Left lung (tissue), 10 donors: ENCODE data around the gene DIPK1C. TPM values are rescaled to one million over a fixed set of nuclear protein-coding genes. Genes with fewer than 3 reads are reported as not detected.

ENCODE experiments used
- ATAC-seq: fragments of 200-7000 bp; cut with Tn5 transposase; one replicate; pipeline ENCODE4 v1.9.1; 2020; ENCODE audit warnings: moderate library complexity
- DNase-seq, 4 donors: peaks; one replicate each; pipeline ENCODE4 v3.0.0-alpha.2; 2013 to 2020
- H3K27ac ChIP-seq, 2 donors: fragments of 200-600 bp; sonication (generic) in 1 of 2; one replicate each; pipeline versions ENCODE4 v1.5.0 to v1.8.0; 2020 to 2021
- H3K27me3 ChIP-seq, 2 donors: fragments of 200-600 bp; sonication (generic) in 1 of 2; one replicate each; pipeline versions ENCODE4 v1.5.0 to v1.8.0; 2020 to 2021
- H3K36me3 ChIP-seq, 2 donors: fragments of 200-600 bp; sonication (generic) in 1 of 2; one replicate each; pipeline versions ENCODE4 v1.5.0 to v1.8.0; 2020 to 2021
- H3K4me1 ChIP-seq, 2 donors: fragments of 200-600 bp; one replicate each; pipeline ENCODE4 v1.8.0; 2021
- H3K4me3 ChIP-seq, 2 donors: fragments of 200-600 bp; sonication (generic) in 1 of 2; one replicate each; pipeline versions ENCODE4 v1.5.0 to v1.8.0; 2020 to 2021; ENCODE audit warnings: mild to moderate bottlenecking in 1 of 2
- H3K9me3 ChIP-seq, 2 donors: fragments of 200-600 bp; sonication (generic) in 1 of 2; one replicate each; pipeline versions ENCODE4 v1.5.0 to v1.8.0; 2020 to 2021
- CTCF ChIP-seq, 2 donors: fragments of 200-600 bp; sonication (generic) in 1 of 2; IDR thresholded peaks; one replicate each; pipeline versions ENCODE4 v1.5.0 to v1.8.0; 2021; ENCODE audit warnings: antibody characterized with exemption in 2 of 2
- intact Hi-C, 2 donors: fragments of 100-400 bp; cut with DNase I; formaldehyde crosslinking; loops; one replicate each; pipeline versions ENCODE4 v1.11.2 to v1.14.2; 2022
- polyA plus RNA-seq, 6 donors: library from polyadenylated mRNA; unstranded; fragments of 120-200 nt; gene quantifications; one replicate each; pipeline ENCODE4 v1.2.1, GENCODE V29; 2013; ENCODE audit not compliant: insufficient read length in 6 of 6
- total RNA-seq, 2 donors: library from RNA; stranded (reverse); fragmentation: NEBNext Ultra II Directional; extraction: Animal tissue kit (Norgen Biotek cat#: 25700); gene quantifications; one replicate each; pipeline ENCODE4 v1.2.1, GENCODE V29; 2021
- donor health status: DM: no; HTN: yes; CAD: no.
- donor health status: DM: no; HTN: no; CAD: no.

DIPK1C gene
- total and polyA plus RNA-seq, 8 donors: 0.09 to 0.31 (median 0.21) TPM; not detected in 3

DNA sequence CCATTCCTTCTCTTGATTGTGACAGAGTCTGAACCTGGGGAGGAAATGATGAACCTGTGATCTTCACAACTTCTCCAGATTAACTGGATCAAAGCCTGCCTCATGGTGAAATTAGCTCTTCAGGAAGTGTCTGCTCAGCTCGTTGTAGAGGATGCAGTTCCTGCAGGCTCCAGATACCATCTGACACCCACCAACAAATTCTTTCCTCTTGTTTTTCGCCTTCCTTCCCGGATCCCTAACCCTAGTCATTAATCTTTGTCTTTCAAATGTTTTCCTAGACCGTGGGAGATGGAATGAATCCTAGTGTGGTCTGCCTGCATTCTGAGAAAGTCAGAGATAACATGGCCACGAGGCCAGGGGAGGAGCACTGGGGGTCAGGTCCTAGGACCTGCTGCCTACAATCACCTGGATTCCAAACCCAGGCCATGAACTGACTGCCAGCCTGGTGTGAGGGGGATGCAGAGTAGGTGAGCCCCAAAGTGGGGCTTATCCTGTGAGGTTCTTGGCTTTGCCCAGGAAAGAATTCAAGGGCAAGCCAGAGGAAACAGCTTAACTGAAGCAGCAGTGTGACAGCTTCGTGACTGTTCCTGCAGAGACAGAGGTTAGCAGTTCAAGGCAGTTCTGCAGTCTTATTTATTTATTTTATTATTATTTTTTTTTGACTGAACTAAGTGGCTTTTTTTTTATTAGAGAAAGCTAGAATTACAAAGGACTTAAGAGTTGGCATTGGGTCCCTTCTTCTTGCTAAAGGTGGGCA lies 67.8 kb downstream of the DIPK1C start:
- Histone ChIP-seq H3K4me3 (no peak overlapping the region), H3K27ac (no peak overlapping the region), H3K36me3 (no peaks in the 10 kb centered on the region), H3K4me1 (peaks cover 0 to 9% of the 10 kb centered on the region in 2 donors), H3K27me3 (no peaks in the 10 kb centered on the region), H3K9me3 (no peaks in the 10 kb centered on the region)
- DNase-seq (no peak), ATAC-seq (no peak)
- intact Hi-C loops: no loop called here
- TF ChIP-seq CTCF (IDR thresholded peaks at IDR 0.05): no peak

GRCh38 chr18:74388227-74388626 lies 68.9 kb downstream of the DIPK1C start:
- Histone ChIP-seq H3K36me3 (no peaks in the 10 kb centered on the region), H3K27me3 (no peaks in the 10 kb centered on the region), H3K9me3 (no peaks in the 10 kb centered on the region), H3K4me3 (no peak overlapping the region), H3K4me1 (peaks cover 0 to 9% of the 10 kb centered on the region in 2 donors), H3K27ac (no peak overlapping the region)
- ATAC-seq: no peak
- no peak for TF ChIP-seq CTCF (IDR thresholded peaks at IDR 0.05)
- no peak for DNase-seq
- intact Hi-C loops: no loop called here

- Histone ChIP-seq H3K4me1 (peaks cover 0 to 9% of the 10 kb centered on the region in 2 donors), H3K27ac (no peak overlapping the region), H3K4me3 (no peak overlapping the region), H3K27me3 (no peaks in the 10 kb centered on the region), H3K36me3 (no peaks in the 10 kb centered on the region), H3K9me3 (no peaks in the 10 kb centered on the region)
- TF ChIP-seq CTCF (IDR thresholded peaks at IDR 0.05): no peak
- ATAC-seq: no peak
- intact Hi-C loops: no loop called here
- DNase-seq: no peak
Measured at GRCh38 chr18:74387383-74387782, 69.7 kb downstream of the DIPK1C start.

Other genes with a start within 250 kb of the DIPK1C start
- 100 to 1,000 TPM; 347 to 508 TPM for gene CYB5A, start 165.3 kb downstream of the DIPK1C start, total RNA-seq
- gene CYB5A, start 165.3 kb downstream of the DIPK1C start, polyA plus RNA-seq: 100 to 1,000 TPM; 238 to 274 (median 253) TPM
- gene C18orf63, start 141.5 kb downstream of the DIPK1C start, total RNA-seq: under 1 TPM; 0.16 to 0.26 TPM
- not detected for gene C18orf63, start 141.5 kb downstream of the DIPK1C start, polyA plus RNA-seq
- gene CNDP2, start 39.1 kb upstream of the DIPK1C start, total RNA-seq: 100 to 1,000 TPM; 242 to 301 TPM
- gene CNDP2, start 39.1 kb upstream of the DIPK1C start, polyA plus RNA-seq: 100 to 1,000 TPM; 108 to 136 (median 117) TPM
- gene CNDP1, start 77.2 kb upstream of the DIPK1C start, total RNA-seq: not detected
- gene CNDP1, start 77.2 kb upstream of the DIPK1C start, polyA plus RNA-seq: under 1 TPM; 0.20 to 0.56 (median 0.37) TPM
- 10 to 100 TPM; 11.7 to 16.7 TPM for gene ZNF407, start 140.6 kb upstream of the DIPK1C start, total RNA-seq
- gene ZNF407, start 140.6 kb upstream of the DIPK1C start, polyA plus RNA-seq: 10 to 100 TPM; 10.3 to 11.9 (median 11.0) TPM